HG02870 (cell line): ENCODE results near the gene PHF20.
"Not testable (repeated sequence)": the region's sequence is repeated elsewhere in the genome, so short reads cannot be mapped to it uniquely, and the experiment has no call there.

Source experiments
- ATAC-seq: cut with Tn5 transposase; IDR thresholded peaks from one replicate; pipeline ENCODE4 v1.9.1; 2021; ENCODE audit warnings: mild to moderate bottlenecking, moderate library complexity; ENCODE audit not compliant: unreplicated experiment

PHF20 gene

GRCh38 chr20:35831971-35832370 lies 60.2 kb downstream of the PHF20 start:
- ATAC-seq = no peak

GRCh38 chr20:35833241-35833640 lies 61.4 kb downstream of the PHF20 start:
- ATAC-seq = no peak

- ATAC-seq = no peak
These were observed 65.9 kb downstream of the PHF20 start for GRCh38 chr20:35837577-35838195.

DNA sequence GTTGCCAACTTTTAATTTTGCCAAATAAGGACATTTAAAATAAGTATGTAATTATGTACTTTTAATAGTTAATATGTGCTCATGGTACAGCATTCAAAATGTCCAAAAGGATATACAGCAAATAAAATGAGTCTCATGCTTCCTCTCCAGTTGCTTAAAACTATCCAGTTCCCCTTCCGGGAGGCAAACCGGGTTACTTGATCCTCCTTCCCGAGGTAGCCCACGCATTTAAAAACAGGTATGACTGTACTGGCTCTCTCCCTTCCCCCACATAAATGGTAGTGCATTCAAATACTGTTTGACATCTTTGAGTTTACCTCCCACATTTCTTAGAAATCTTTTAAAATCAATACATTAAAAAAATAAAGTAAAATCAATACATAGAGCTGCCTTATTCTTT lies 66.4 kb downstream of the PHF20 start:
- no peak for ATAC-seq

- ATAC-seq = no peak
These were observed 68.1 kb downstream of the PHF20 start for GRCh38 chr20:35839904-35840303.

- no peak for ATAC-seq
These were observed 68.6 kb downstream of the PHF20 start for GRCh38 chr20:35840421-35840820.

DNA sequence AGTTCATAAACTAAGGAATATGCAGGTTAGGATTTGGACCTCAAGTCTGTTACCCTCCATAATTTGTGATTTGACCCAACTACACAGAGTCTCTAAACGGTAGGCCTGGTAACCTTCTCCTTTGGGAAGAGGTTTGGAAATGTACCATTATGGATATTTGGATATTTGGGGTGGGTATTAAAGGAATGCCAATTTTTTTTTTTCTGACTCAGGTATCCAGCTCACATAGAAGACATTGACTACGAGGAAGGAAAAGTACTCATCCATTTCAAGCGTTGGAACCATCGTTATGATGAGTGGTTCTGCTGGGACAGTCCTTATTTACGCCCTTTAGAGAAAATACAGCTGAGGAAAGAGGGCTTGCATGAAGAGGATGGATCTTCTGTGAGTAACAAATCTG lies 70.5 kb downstream of the PHF20 start:
- ATAC-seq = no peak

- not testable (repeated sequence) for ATAC-seq
These were observed 72.1 kb downstream of the PHF20 start for GRCh38 chr20:35843894-35844293.

DNA sequence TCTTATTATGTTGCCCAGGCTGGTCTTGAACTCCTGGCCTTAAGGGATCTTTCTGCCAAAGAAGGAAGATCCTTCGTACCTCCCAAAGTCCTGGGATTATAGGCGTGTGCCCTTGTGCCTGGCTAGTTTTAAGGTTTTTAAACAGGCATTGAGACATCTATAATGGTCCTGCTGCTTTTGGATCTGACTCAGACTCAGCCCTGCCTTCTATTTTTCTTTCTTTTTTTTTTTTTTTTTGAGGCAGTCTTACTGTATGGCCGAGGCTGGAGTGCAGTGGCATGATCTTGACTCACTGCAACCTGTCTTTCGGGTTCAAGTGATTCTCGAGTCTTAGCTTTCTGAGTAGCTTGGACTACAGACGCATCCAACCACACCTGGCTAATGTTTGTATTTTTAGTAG lies 73.7 kb downstream of the PHF20 start:
- ATAC-seq = no peak

GRCh38 chr20:35849706-35850105 lies 77.9 kb downstream of the PHF20 start:
- ATAC-seq = no peak

DNA sequence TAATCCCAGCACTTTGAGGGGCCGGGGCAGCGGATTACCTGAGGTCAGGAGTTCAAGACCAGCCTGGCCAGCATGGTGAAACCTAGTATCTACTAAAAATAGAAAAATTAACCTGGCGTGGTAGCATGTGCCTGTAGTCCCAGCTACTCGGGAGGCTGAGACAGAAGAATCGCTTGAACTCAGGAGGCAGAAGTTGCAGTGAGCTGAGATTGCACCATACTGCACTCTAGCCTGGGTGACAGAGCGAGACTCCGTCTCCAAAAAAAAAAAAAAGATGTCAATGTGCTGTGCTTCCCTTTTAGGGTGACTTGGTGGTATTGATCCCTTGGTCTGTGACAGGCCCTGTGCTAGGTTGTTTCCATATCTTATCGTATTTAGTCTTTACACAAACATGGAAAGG lies 79.8 kb downstream of the PHF20 start:
- ATAC-seq = not testable (repeated sequence)

DNA sequence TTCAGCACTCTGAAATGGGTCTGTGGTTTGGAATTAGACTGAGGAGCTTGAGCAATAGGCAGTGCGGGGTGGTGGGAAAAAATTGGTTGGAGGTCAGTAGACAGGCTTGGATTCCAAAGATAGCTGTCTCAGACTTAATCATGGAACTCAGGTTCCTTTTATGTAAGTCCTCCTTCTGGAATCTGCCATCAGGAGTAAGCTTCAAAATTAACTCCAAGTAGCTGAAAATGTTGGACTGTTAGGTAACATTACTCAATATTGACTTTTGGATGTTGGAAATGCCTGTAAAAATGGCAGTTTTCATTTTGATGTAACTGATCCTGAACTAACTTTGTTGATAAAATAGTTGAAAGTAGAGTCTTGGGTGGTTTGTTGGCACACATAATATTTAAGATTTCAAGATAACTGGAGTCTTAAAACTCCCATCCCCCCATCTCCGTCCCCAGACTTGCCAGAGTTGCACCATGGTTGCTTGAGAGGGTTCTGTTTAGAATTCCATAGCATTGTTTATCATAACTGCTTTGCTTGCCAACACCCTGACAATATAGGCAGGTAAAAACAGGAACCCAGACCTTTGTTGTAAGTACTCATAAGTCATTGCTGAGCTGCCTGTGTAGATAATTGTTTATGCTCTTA lies 83.0 kb downstream of the PHF20 start:
- no peak for ATAC-seq

DNA sequence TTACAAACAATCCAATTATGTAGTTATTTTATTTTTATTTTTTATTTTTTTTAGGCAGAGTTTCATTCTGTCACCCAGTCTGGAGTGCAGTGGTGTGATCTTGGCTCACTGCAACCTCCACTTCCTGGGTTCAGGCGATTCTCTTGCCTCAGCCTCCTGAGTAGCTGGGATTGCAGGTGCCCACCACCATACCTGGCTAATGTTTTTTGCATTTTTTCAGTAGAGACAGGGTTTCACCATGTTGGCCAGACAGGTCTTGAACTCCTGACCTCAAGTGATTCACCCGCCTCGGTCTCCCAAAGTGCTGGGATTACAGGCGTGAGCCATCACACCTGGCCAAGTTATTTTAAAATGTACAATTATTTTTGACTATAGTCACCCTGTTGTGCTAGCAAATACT lies 83.8 kb downstream of the PHF20 start:
- not testable (repeated sequence) for ATAC-seq

GRCh38 chr20:35856866-35857265 lies 85.1 kb downstream of the PHF20 start:
- ATAC-seq = no peak

DNA sequence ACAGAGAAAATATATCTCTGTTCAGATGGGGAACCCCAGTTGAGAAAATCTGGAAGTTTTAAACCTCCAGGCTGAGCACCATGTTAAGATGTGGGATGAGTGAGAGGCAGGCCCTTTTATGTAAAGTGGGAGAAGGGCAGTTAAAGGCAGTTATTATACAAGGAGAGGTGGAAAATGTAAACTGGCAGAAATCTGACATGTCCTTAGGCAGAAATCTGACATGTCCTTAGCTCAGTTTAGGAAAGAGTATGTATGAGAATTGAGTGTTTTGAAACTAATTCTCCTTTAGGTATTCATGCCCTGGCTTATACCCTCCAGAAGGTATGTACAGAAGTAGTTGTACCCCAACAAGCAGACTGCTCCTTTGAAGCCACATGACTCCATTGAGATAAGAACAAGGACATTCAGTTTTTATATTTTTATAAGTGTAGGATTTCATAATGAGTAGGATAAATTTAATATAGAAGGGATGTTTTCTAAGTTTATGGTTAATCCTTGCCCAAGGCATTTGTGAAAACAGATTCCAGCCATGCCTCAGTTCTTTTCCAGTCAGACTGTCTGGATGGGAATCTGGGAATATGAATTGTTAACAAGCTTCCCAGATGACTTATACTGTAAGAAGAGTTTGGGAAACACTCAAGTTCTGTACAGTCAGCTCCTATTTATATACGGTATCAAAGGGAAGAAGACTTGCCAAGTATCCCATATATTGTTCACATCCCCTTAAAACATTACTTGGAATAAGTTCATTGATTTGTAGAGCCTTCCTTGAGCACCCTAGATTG lies 94.8 kb downstream of the PHF20 start:
- no peak for ATAC-seq

- ATAC-seq = no peak
These were observed 98.9 kb downstream of the PHF20 start for GRCh38 chr20:35870541-35871258.

- no peak for ATAC-seq
These were observed 99.5 kb downstream of the PHF20 start for GRCh38 chr20:35871259-35871771.

DNA sequence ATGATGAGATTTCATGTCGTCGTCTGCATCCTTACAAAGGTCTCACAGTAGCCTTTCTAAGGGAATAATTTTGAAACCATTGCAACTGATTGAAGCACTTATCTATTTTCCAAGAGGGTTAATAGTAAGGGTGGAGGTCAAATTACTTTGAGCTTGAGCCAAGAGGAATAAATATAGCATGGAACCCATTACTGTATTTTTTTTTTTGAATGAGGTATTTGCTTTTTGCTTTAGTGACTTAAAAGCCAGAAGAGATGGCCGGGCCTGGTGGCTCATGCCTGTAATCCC lies 104.2 kb downstream of the PHF20 start:
- ATAC-seq = no peak

- no peak for ATAC-seq
These were observed 105.8 kb downstream of the PHF20 start for GRCh38 chr20:35877611-35878010.

- no peak for ATAC-seq
These were observed 106.4 kb downstream of the PHF20 start for GRCh38 chr20:35878113-35878625.

GRCh38 chr20:35881676-35882075 lies 109.9 kb downstream of the PHF20 start:
- ATAC-seq = no peak
